HG03097 (cell line): ENCODE data around the gene ZFAND3.

Experiments used
- ATAC-seq: cut with Tn5 transposase; IDR thresholded peaks from one replicate; pipeline ENCODE4 v1.9.1; 2021; ENCODE audit not compliant: unreplicated experiment, low FRiP score

Gene ZFAND3

GRCh38 chr6:37819177-37819801 lies at the start of gene ZFAND3:
ZFAND3 (plus strand) TSS chr6:37819727; CDS start chr6:37819946, 219 bp downstream.
- ATAC-seq = peak; percentile 77

- ATAC-seq = no peak
Observed at GRCh38 chr6:37774028-37774680, 45.4 kb upstream of the ZFAND3 start.

- no peak for ATAC-seq
Observed at GRCh38 chr6:37776566-37776965, 43.0 kb upstream of the ZFAND3 start.

- ATAC-seq = no peak
Observed at GRCh38 chr6:37777272-37777834, 42.2 kb upstream of the ZFAND3 start.

GRCh38 chr6:37779111-37779800 lies 40.3 kb upstream of the ZFAND3 start:
- ATAC-seq = no peak

- no peak for ATAC-seq
Observed at GRCh38 chr6:37779902-37780628, 39.5 kb upstream of the ZFAND3 start.

- ATAC-seq = no peak
Observed at GRCh38 chr6:37781788-37782187, 37.7 kb upstream of the ZFAND3 start.

- ATAC-seq = no peak
Observed at GRCh38 chr6:37783025-37783855, 36.3 kb upstream of the ZFAND3 start.

GRCh38 chr6:37783856-37784584 lies 35.5 kb upstream of the ZFAND3 start:
- ATAC-seq = no peak

- no peak for ATAC-seq
Observed at GRCh38 chr6:37784585-37784967, 35.0 kb upstream of the ZFAND3 start.

- ATAC-seq = no peak
Observed at GRCh38 chr6:37785002-37785662, 34.4 kb upstream of the ZFAND3 start.

- ATAC-seq = no peak
Observed at GRCh38 chr6:37785663-37786270, 33.8 kb upstream of the ZFAND3 start.

- ATAC-seq = no peak
Observed at GRCh38 chr6:37787216-37787615, 32.3 kb upstream of the ZFAND3 start.

- no peak for ATAC-seq
Observed at GRCh38 chr6:37788259-37788658, 31.3 kb upstream of the ZFAND3 start.

- ATAC-seq = peak; percentile 80
Observed at GRCh38 chr6:37791156-37791919, 28.2 kb upstream of the ZFAND3 start.

- ATAC-seq = no peak
Observed at GRCh38 chr6:37792457-37793033, 27.0 kb upstream of the ZFAND3 start.

- no peak for ATAC-seq
Observed at GRCh38 chr6:37793067-37793466, 26.5 kb upstream of the ZFAND3 start.
